Common myeloid progenitor, CD34-positive (primary cell): ENCODE measurements around the gene IMPDH2.

Experiments used
- CTCF ChIA-PET: fragments of 350-600 bp; sonication (Branson Sonifier 250); formaldehyde crosslinking; loops from one replicate; lab custom pipeline; 2021; ENCODE audit warnings: antibody characterized with exemption; lab: Charles Lee
- POLR2A ChIA-PET: fragments of 350-600 bp; sonication (Branson Sonifier 250); formaldehyde crosslinking; loops from one replicate; lab custom pipeline; 2021; ENCODE audit warnings: antibody characterized with exemption; lab: Charles Lee
- DNase-seq, 3 donors: peaks; one replicate each; pipeline versions ENCODE4 v3.0.0 to v3.0.0-alpha.2; 2013
- H3K27ac ChIP-seq, 2 experiments: 1 replicate in 1 of 2; 2 replicates in 1 of 2; pipeline ENCODE4 v1.7.0; 2013; ENCODE audit warnings: inconsistent platforms in 2 of 2, low read length in 2 of 2, mild to moderate bottlenecking in 2 of 2, low read depth in 1 of 2, moderate library complexity in 1 of 2; ENCODE audit not compliant: severe bottlenecking in 2 of 2, insufficient read depth in 1 of 2, poor library complexity in 1 of 2
- H3K27me3 ChIP-seq, 5 experiments: replicated peaks in 2 of 5; 1 replicate in 3 of 5; 2 replicates in 2 of 5; pipeline versions ENCODE4 v1.6.1 to v1.7.0; 2013; ENCODE audit warnings: low read length in 4 of 5, mild to moderate bottlenecking in 2 of 5, moderate library complexity in 2 of 5, inconsistent platforms in 1 of 5; ENCODE audit not compliant: insufficient read depth in 5 of 5, control insufficient read depth in 4 of 5
- H3K36me3 ChIP-seq, 4 experiments: 1 replicate in 2 of 4; 2 replicates in 2 of 4; pipeline versions ENCODE4 v1.6.1 to v1.7.0; 2013; ENCODE audit warnings: low read length in 3 of 4, control low read depth in 1 of 4, mild to moderate bottlenecking in 1 of 4; ENCODE audit not compliant: control insufficient read depth in 4 of 4, insufficient read depth in 4 of 4
- H3K4me1 ChIP-seq, 4 experiments: 1 replicate in 3 of 4; 2 replicates in 1 of 4; pipeline versions ENCODE4 v1.6.1 to v1.7.1; 2013; ENCODE audit warnings: low read length in 3 of 4, mild to moderate bottlenecking in 3 of 4, control low read depth in 1 of 4, inconsistent platforms in 1 of 4, moderate library complexity in 1 of 4; ENCODE audit not compliant: control insufficient read depth in 4 of 4, insufficient read depth in 4 of 4; ENCODE audit errors: control extremely low read depth in 1 of 4
- H3K4me3 ChIP-seq, 7 experiments: 1 replicate in 4 of 7; 2 replicates in 3 of 7; pipeline versions ENCODE4 v1.5.1 to v1.7.0; 2013; ENCODE audit warnings: mild to moderate bottlenecking in 7 of 7, low read length in 6 of 7, moderate library complexity in 6 of 7, inconsistent platforms in 2 of 7, low read depth in 2 of 7, control low read depth in 1 of 7; ENCODE audit not compliant: insufficient read depth in 4 of 7, control insufficient read depth in 1 of 7; ENCODE audit errors: extremely low read depth in 1 of 7
- H3K9me3 ChIP-seq, 5 experiments: 1 replicate in 4 of 5; 2 replicates in 1 of 5; pipeline versions ENCODE4 v1.6.1 to v1.7.1; 2013; ENCODE audit warnings: low read length in 4 of 5, mild to moderate bottlenecking in 2 of 5, inconsistent platforms in 1 of 5, low read depth in 1 of 5, moderate library complexity in 1 of 5; ENCODE audit not compliant: control insufficient read depth in 4 of 5, insufficient read depth in 2 of 5; ENCODE audit errors: control extremely low read depth in 1 of 5
- WGBS: methylation state at CpG from one replicate; pipeline ENCODE4 v1.1.5; 2013; ENCODE audit not compliant: insufficient coverage; 5-methylcytosine and 5-hydroxymethylcytosine counted together

IMPDH2 gene

GRCh38 chr3:49023775-49024174, 5.4 kb downstream of the IMPDH2 start:
- Histone ChIP-seq H3K4me3 (no peak overlapping the region), H3K27me3 (no peaks in the 10 kb centered on the region), H3K27ac (peak overlapping the region in 1 of 2 experiments; percentile 20), H3K9me3 (no peaks in the 10 kb centered on the region), H3K36me3 (peaks cover 3 to 60% (median 35%) of the 10 kb centered on the region in 4 experiments), H3K4me1 (peaks cover 13 to 74% (median 53%) of the 10 kb centered on the region in 4 experiments)
- CTCF ChIA-PET, result interaction anchor here (1.0 to 2.6 kb wide), 5 partner anchors 10 to 108 kb away, joined by 3 to 14 read pairs (median 4); partner anchors contain the start of gene P4HTM
- POLR2A ChIA-PET, result no interaction called here
- 100% methylated on average over 3 of the region's 4 CpGs for WGBS
- no peak for DNase-seq

- no peak for DNase-seq
- Histone ChIP-seq H3K36me3 (peaks cover 3 to 51% (median 35%) of the 10 kb centered on the region in 4 experiments), H3K27ac (peak overlapping the region; percentile 95 to 98), H3K4me3 (peak overlapping the region; percentile 73 to 94 (median 82)), H3K9me3 (no peaks in the 10 kb centered on the region), H3K27me3 (no peaks in the 10 kb centered on the region), H3K4me1 (peaks cover 6 to 70% (median 48%) of the 10 kb centered on the region in 4 experiments)
- CTCF ChIA-PET, result interaction anchor here (0.7 to 10.2 kb wide), 6 partner anchors 8 to 69 kb away, joined by 3 to 94 read pairs (median 6); partner anchors contain the start of genes P4HTM and WDR6
- POLR2A ChIA-PET, result interaction anchor here (1.9 to 3.9 kb wide), 5 partner anchors 16 to 71 kb away, joined by 9 to 42 read pairs (median 13); partner anchors contain the start of genes P4HTM, QRICH1 and WDR6
- 48% methylated on average over 8 of the region's 12 CpGs for WGBS
Measured at GRCh38 chr3:49022688-49023171, 6.5 kb downstream of the IMPDH2 start.

DNA sequence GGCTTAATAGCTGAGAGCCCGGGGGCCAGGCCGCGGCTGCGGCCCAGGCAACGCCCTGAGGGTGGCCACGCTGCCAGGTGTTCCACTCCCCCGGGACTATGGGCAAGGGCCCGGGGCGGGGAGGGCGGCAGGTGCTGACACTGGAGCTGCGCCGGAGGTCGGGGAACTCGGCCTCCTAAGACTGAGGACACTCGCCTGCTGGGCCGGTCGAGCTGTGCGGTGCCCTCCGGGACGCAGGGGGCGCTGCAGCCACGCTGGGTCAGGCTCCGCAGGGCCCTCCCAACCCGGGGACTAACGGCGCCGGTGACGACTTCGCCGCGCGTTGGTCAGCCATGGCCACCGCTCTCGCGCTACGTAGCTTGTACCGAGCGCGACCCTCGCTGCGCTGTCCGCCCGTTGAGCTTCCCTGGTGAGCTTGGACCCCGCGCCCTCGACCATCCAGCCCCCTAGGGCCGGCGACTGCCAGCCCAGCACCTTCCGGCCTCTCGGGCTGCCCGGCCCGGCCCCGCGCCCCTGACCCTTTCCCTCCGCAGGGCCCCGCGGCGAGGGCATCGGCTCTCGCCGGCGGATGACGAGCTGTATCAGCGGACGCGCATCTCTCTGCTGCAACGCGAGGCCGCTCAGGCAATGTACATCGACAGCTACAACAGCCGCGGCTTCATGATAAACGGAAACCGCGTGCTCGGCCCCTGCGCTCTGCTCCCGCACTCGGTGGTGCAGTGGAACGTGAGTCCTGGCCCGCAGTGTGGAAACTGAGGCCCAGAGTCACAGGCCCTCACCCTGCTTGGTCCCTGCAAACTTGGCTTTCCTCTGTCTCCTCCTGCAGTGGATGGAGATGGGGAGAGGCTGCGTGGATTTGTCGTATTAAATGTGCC, 7.1 kb downstream of the IMPDH2 start, which contains the start of gene NDUFAF3:
NDUFAF3 (plus strand) TSS at position 309 of the 875 bp plus-strand sequence; CDS start at position 333, 24 bp downstream.
- Histone ChIP-seq H3K27ac (peak within 1 kb of the TSS; percentile 95 to 98), H3K4me3 (peak within 1 kb of the TSS; percentile 73 to 94 (median 82)), H3K36me3 (peaks cover 3 to 44% (median 32%) of the 10 kb centered on the region in 4 experiments), H3K9me3 (no peaks in the 10 kb centered on the region), H3K27me3 (no peaks in the 10 kb centered on the region), H3K4me1 (peaks cover 6 to 70% (median 52%) of the 10 kb centered on the region in 4 experiments)
- POLR2A ChIA-PET, result interaction anchor here (0.6 to 3.9 kb wide), 14 partner anchors 7 to 143 kb away, joined by 3 to 42 read pairs (median 6); partner anchors contain the start of genes IMPDH2, P4HTM, QARS1 and QRICH1
- DNase-seq, result peak; percentile 91 to 93 (median 92)
- CTCF ChIA-PET, result interaction anchor here (0.6 to 10.2 kb wide), 12 partner anchors 9 to 149 kb away, joined by 3 to 94 read pairs (median 5); partner anchors contain the start of genes KLHDC8B, P4HTM and WDR6
- under 1% methylated on average over 82 of the region's 83 CpGs for WGBS

GRCh38 chr3:49021213-49021812, 7.9 kb downstream of the IMPDH2 start:
- H3K27ac ChIP-seq, result peak overlapping the region; percentile 95 to 98
- peak overlapping the region; percentile 73 to 94 (median 82) for H3K4me3 ChIP-seq
- CTCF ChIA-PET, result interaction anchor here (1.0 to 10.2 kb wide), 11 partner anchors 9 to 150 kb away, joined by 3 to 94 read pairs (median 6); partner anchors contain the start of genes KLHDC8B, P4HTM and WDR6
- under 1% methylated on average over 54 of the region's 60 CpGs for WGBS
- peaks cover 6 to 68% (median 53%) of the 10 kb centered on the region in 4 experiments for H3K4me1 ChIP-seq
- POLR2A ChIA-PET, result interaction anchor here (0.6 to 3.9 kb wide), 15 partner anchors 8 to 144 kb away, joined by 3 to 42 read pairs (median 6); partner anchors contain the start of genes IMPDH2, P4HTM, QARS1 and QRICH1
- no peaks in the 10 kb centered on the region for H3K9me3 ChIP-seq
- H3K36me3 ChIP-seq, result peaks cover 3 to 42% (median 30%) of the 10 kb centered on the region in 4 experiments
- no peaks in the 10 kb centered on the region for H3K27me3 ChIP-seq
- DNase-seq, result peak; percentile 97 to 99 (median 98)

GRCh38 chr3:49020330-49021212, 8.6 kb downstream of the IMPDH2 start:
- WGBS, result under 1% methylated on average over 45 of the region's 51 CpGs
- peak in 2 of 3 donors; percentile 50 to 54 for DNase-seq
- Histone ChIP-seq H3K4me3 (peak overlapping the region; percentile 73 to 94 (median 82)), H3K9me3 (no peaks in the 10 kb centered on the region), H3K27me3 (no peaks in the 10 kb centered on the region), H3K36me3 (peaks cover 0 to 42% (median 31%) of the 10 kb centered on the region in 4 experiments), H3K4me1 (peaks cover 6 to 60% (median 52%) of the 10 kb centered on the region in 4 experiments), H3K27ac (peak overlapping the region; percentile 95 to 98)
- POLR2A ChIA-PET, result interaction anchor here (0.7 to 3.9 kb wide), 15 partner anchors 8 to 144 kb away, joined by 3 to 42 read pairs (median 6); partner anchors contain the start of genes IMPDH2, P4HTM, QARS1 and QRICH1
- CTCF ChIA-PET, result interaction anchor here (0.6 to 10.2 kb wide), 11 partner anchors 7 to 86 kb away, joined by 3 to 94 read pairs (median 4); partner anchors contain the start of genes P4HTM and WDR6
